Breast epithelium (tissue), 3 donors: ENCODE measurements around the gene WDR70.

Experiments used
- CTCF ChIP-seq, 3 donors: fragments of 450-650 bp; IDR thresholded peaks; one replicate each; pipeline ENCODE4 v1.5.1; 2016 to 2017; ENCODE audit warnings: antibody characterized with exemption in 3 of 3, mild to moderate bottlenecking in 3 of 3, moderate library complexity in 3 of 3
- POLR2A ChIP-seq: fragments of 450-650 bp; IDR thresholded peaks from one replicate; pipeline ENCODE4 v1.6.1; 2016; ENCODE audit warnings: antibody characterized with exemption, mild to moderate bottlenecking, moderate library complexity

- no peak for TF ChIP-seq POLR2A
- TF ChIP-seq CTCF (IDR thresholded peaks at IDR 0.05): no peak
Observed at GRCh38 chr5:37496902-37497445, 117.9 kb downstream of the WDR70 start.
